HG02885 (cell line): Measurements from ENCODE around the gene RGS6.

Experiments
- ATAC-seq: cut with Tn5 transposase; IDR thresholded peaks from one replicate; pipeline ENCODE4 v1.9.1; 2021; ENCODE audit warnings: mild to moderate bottlenecking; ENCODE audit not compliant: unreplicated experiment, poor library complexity

The RGS6 gene

GRCh38 chr14:72061718-72062117 is 129.5 kb downstream of the RGS6 start:
- ATAC-seq = no peak

DNA sequence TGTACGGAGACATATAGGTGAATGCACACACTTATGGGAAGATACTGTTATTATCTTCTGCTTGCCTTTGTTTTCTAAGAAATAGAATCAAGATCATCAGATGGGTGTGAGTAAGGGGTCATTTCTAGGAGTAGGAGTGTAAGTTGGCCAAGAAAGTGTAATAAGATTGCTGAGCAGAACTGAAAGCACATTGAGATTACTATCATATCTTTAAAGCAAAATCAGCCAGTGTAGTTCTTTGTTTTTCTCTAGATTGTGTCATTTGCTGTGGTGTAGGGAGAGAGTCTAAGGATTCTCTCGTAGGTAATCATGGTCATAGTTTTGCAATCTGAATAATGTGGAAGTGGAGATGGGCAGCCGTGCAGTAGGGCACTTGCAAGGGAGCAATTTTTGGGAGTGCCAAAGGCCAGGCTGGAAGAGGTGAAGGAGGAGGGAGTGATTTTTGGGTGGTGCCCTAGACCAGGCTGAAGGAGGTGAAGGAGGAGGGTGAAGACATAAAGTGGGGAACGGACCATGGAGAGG is 131.6 kb downstream of the RGS6 start:
- ATAC-seq = no peak

- no peak for ATAC-seq
Measured at GRCh38 chr14:72064501-72064900, 132.3 kb downstream of the RGS6 start.

DNA sequence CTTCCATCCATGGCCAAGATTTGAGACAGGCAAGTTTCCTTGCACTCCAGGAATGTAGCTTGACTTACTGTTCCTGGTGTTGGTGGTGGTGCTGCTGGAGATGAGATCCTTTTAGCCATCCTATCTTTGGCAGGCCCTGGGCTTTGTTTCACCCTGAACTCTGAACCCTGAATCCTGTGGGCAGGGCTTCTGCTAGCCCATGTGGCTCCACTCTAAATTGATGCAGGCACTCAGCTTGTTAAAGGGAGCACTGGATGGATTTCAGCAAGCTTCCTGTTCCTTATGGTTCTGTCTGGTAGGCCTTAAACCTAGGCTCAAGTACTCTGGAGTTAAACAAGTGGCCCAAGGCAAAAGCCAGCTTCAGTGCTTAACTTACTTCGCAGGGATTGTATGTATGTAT is 138.2 kb downstream of the RGS6 start:
- ATAC-seq = no peak

DNA sequence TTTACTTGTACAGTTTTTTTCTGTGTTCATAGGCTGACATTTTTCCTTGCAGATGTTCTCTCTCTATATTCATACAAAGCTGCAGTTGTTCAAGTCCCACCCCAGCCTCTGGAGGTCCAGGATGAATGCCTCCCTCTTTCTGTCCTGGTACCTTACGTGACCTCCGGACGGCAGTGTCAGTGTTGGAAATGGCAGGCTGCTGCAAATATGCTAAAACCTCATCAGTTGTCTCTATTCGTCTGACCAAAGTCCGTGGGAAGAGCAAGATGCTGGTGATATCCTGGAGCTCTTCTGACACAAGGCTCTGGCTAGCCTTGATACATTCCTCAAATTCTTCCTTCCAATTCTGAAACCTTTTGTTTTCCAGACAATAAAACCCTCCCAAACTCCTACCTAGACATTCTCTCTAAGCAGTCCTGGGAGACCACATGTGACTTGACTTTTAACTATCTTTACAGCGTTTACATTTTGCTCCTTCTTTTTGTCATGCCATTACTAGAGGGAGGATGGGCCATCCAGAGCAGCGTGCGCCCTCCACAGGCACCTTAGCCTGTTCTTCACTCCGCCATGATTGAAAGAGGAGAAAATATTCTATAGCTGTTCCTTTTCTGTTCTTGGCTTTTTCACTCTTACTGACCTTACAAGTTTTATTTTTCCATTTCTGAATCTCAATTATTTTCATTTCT is 143.6 kb downstream of the RGS6 start:
- ATAC-seq = no peak

DNA sequence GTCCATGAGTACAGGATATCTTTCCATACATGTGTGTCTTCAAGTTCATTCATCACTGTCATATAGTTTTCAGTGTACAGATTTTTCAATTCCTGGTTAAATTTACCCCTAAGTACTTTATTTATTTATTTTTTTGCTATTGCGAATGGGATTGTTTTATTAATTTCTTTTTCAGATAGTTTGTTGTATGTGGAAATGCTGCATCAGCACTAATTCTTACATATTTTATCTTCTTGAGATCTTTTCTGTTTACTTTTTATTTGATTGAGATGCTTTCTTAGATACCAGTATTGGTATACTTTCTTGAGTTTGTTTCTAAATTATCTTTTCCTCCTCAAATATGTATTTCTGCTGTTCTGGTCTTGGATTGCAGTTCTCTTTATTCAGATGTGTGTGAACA is 148.9 kb downstream of the RGS6 start:
- ATAC-seq = no peak

DNA sequence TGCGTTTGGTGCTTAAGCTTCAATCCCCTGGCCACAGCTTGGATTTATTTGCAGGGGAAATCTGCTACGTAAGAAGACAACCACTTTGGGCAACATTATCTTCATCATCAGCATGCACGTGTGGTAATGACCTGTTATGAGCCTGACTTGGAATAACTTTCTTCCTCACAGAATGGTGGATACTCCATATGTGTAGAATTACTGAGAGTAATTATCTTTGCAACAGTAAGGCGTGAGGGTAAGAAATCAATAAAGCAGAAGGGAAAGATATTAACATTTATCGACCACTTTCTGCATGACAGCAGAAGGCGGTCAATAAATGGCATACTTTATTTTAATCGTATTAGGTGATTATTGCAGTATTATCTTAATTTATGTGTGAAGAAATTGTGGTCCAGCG is 152.7 kb downstream of the RGS6 start:
- ATAC-seq = no peak

DNA sequence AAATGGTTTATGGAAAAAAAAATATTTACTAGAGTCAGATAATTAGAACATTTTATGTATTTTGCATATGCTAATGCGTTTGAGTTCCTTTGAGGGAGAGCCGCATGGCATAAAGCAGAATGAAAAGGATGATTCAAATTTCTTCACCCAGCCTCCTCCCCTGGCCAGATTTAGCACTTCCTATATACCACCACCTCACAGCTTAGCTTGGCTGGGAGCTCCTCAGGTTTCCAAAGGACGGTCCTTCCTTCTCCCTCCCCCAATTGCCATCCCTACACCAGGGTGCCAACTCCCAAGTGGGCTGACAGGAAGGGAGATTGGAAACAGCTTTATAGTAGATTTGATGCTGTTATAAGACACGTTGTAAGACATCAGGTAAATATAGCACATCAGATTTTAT is 157.4 kb downstream of the RGS6 start:
- ATAC-seq = no peak

DNA sequence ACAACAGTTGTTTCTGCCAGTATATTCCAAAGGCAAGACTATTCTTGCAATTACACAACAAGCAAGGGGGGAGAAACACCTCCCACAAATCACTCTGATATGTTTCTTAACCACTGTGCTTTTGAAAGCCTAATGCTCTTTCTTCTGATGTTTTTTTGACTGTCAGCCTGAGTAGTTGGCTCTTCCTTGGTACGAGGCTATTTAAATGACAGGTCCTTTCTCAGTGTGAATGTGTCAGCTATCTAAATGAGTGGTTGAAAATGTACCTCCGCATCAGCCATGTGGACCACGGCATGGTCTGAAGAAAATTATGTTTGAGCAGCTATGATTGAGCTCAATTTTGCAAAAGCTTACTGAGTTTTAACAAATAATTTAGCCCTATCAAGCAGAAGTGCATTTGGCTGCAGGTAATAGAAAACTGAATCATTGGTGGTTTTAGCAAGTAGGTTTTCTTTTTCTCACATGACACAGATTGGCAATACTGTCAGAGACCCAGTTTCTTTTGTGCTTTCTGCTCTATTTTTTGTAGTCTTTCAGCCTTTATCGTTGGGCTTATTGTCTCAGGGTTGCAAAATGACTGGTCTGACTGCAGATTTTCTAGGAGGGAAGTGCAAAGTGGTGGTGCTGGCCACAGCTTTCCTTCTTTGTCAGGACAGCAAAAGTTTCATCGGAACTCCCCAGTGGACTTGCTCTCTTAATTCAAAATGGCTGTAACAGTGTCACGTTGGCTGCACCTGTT is 162.8 kb downstream of the RGS6 start:
- ATAC-seq = peak; percentile 58

DNA sequence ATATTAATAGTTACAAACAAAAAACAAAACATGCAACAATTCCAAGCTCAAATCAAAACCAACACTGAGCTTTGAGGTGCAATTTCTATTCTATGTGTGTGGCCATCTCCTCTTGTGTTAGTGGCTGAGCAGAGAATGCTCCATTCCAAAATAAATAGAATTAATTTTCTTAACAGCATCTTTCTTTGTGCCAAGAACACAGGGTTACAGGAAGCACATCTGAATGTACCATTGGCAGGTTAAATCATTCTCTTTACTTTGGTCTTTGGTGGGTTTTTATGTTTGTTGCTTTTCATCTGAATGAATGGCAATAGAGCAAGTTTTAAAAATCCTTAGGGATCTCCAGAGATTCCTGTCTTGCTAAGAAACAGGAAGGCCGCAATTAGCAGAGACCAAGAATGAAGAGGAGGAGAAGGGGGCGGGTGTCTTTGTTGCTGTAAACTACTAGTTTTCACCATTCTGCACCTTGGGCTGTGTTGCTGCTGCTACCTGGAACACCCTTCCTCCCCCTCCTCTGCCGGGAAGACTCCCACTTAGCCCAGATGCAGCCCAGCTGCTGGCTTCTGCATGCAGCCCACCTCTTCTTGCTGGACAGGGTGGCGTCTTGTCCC is 165.0 kb downstream of the RGS6 start:
- ATAC-seq = no peak

GRCh38 chr14:72098210-72098609 is 166.0 kb downstream of the RGS6 start:
- ATAC-seq = no peak

DNA sequence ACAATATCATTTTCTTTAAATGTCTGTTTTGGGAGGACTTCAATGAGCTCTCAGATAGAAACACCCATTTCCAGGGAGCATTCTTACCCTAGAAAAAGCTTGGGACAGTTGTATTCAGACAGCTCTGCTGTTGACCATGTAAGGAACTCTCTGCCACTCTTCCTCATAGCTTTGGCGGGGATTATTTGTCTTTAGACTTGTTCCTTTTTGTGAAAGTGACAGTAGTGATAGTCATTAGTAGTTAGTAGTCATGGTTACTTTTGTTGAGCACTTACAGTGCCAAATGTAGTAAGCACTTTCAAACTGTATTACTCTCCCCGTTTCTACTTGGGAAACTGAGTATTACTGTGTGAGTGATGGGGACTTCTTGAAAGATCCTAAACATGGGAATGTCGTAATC is 167.3 kb downstream of the RGS6 start:
- ATAC-seq = no peak

DNA sequence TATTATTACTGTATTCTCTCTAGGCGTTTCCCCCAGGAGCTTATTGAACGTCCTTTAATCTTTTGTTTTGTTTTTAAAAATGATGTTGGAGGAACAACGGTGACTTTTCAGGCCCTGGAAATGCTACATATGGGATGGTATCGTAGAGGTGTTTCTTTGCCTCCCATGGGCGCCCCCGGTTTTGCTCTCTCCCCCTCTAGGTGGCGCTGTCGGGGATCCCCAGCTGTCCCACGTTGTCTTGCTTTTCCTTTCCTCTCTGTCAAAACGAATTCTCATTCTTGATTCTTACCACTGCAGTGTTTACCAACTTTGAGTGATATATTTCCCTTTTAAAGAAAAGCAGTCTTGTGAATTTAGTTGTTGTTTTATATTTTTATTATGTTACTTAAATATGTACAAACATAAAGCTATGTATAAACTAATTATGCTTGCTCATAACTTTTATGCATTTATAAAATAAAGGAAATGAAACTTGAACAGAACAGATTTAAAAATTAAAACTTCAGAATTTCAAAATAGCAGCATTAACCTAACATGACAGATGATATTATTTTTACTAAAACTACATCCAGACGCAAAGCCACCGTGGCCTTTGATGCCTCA is 171.9 kb downstream of the RGS6 start:
- ATAC-seq = no peak

DNA sequence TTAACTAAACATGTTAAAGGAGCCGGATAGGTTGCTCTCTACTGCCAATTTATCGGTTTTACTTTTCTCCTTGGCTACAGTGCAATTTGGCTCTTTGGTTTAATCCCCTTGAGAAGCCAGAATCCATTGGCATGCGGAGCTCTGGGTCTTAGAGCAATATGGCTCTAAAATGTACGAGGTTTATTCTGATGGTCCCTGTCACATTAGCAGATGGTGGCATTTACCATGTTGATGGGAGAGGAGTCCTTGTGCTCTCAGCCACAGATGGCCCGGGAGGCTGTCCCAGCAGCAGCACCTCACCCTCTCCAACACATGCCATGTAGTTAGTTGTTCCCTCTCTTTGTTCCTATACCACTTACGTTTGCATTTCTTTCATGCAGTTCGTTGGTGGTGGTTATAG is 179.7 kb downstream of the RGS6 start:
- ATAC-seq = no peak

- no peak for ATAC-seq
Measured at GRCh38 chr14:72118841-72119240, 186.6 kb downstream of the RGS6 start.

DNA sequence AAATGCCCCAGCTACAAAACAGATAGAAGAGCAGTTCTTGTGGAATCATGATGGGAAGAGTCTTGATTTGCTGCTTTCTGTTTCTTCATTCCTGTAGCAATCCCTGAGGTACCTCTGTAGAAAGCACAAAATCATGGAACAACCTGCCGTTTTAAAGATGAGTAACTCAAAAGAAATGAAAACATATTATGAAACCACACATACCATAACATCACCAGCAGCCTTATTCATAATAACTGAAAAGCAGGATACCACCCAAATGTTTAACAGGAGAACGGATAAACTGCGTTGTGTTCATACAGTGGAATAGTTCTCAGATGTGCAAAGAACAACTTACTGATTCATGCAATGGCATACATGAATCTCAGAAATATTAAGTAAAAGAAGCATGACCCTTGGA is 188.1 kb downstream of the RGS6 start:
- ATAC-seq = no peak

- no peak for ATAC-seq
Measured at GRCh38 chr14:72123755-72124154, 191.5 kb downstream of the RGS6 start.

DNA sequence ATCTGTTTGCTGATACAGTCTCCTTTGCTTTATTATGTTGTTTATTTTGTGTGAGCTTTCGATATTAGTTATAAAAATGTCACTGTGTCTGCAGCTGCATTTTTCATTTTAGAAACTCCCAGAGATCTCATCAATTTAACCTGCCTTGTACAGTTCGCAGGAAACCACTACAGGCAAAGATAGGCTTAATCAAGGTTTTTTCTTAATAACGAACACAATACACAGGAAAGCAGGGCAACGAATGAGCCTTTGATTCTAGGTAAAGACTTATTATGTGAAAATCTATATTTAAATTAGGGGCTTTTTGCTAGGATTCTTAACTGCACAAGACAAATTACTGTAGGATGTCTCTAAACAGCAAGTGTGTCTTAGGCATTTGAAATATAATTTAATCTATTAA is 191.9 kb downstream of the RGS6 start:
- ATAC-seq = no peak

- no peak for ATAC-seq
Measured at GRCh38 chr14:72126091-72126490, 193.9 kb downstream of the RGS6 start.

DNA sequence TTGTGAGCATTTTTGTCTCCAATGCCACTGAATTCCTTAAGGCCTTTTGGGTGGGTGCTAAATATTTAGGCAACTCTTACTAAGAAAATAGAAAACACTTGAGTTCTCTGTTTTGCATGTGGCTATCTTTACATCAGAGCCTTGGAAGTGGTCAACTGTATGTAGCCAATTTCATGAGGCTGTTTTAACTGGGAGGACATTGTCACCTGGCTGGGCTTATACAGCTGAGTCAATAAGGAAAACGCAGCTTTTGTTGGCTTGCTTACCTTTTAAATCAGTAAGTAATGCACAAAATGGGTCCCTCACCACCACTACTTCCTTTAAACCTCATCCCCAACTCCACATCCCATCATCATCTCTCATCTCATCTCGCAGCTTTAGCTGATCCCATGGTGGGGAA is 194.3 kb downstream of the RGS6 start:
- no peak for ATAC-seq

GRCh38 chr14:72128629-72129028 is 196.4 kb downstream of the RGS6 start:
- ATAC-seq = no peak
